HFF-Myc (cell line): ENCODE measurements around the gene CRBN.

ENCODE experiments used
- DNase-seq: peaks from one replicate; pipeline ENCODE4 v3.0.0-alpha.2; 2011; ENCODE audit warnings: low read depth; ENCODE audit errors: extremely low read depth
- H3K4me3 ChIP-seq: replicated peaks from 2 replicates; pipeline ENCODE4 v1.5.1; 2011; ENCODE audit warnings: low read depth, mild to moderate bottlenecking, control low read depth, low read length
- CTCF ChIP-seq: IDR thresholded peaks from 2 replicates; pipeline ENCODE4 v1.5.1; 2012; ENCODE audit warnings: mild to moderate bottlenecking, low read depth, low read length, control low read depth; ENCODE audit errors: missing control alignments

The CRBN gene

DNA sequence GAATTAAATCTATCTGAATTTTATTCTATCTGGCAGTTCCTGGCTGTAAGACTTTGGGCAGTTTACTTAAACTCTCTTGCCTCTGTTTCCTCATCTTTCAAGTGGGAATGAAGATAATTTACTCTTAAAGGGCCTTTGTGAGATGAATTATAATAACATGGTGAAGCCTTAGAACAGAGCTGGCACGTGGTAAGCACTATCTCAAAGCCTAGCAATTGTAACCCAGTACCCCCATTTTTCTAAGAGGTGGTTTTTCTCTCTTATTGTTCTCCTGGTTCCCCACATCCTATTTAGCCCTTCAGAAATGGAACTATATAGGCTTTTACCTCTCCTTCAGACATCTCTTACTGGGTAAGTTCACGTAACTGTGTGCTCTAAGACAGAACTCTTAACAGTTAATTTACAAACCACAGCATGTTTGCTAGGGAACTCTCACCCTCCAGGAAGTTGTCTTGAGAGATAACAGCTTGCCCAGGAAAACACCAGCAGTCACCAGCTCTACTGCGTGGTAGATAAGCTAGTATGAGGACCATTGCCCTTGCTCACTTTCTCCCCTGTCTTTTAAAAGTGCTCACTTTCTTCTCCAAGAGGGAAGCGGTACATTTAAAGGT, 12.3 kb upstream of the CRBN start:
- TF ChIP-seq CTCF = no peak
- DNase-seq = no peak
- H3K4me3 ChIP-seq = no peak overlapping the region

GRCh38 chr3:3189961-3190360, 10.5 kb upstream of the CRBN start:
- no peak for TF ChIP-seq CTCF
- DNase-seq = no peak
- H3K4me3 ChIP-seq = no peak overlapping the region

GRCh38 chr3:3189102-3189727, 9.7 kb upstream of the CRBN start:
- DNase-seq = no peak
- H3K4me3 ChIP-seq = no peak overlapping the region
- TF ChIP-seq CTCF = no peak

GRCh38 chr3:3184876-3185275, 5.4 kb upstream of the CRBN start:
- no peak for DNase-seq

DNA sequence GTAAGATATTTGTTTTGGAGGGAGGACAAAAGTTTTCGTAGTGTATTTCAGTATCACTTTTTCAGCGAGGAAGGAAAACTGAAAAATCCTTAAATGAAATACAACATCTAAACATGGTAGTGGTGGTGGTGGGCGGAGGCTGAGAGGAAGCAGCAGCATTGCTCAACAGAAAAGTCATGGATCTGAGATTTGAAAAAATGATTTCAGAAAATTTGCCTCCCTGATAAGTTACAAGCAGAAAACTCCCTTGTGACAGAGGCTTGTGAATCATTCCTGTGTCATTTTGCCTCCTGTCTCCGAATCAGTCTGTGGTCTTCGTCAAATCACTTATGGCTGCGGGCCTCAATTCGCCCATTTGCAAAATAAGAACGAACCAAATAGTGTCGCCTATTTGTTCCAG, 965 bp upstream of the CRBN start:
- no peak for TF ChIP-seq CTCF

More at GRCh38 chr3:3184876-3185275, 5.4 kb upstream of the CRBN start:
- H3K4me3 ChIP-seq = no peak overlapping the region
- no peak for TF ChIP-seq CTCF

GRCh38 chr3:3178498-3179328, 778 bp downstream of the CRBN start:
- H3K4me3 ChIP-seq = peak overlapping the region; percentile 91
- TF ChIP-seq CTCF = no peak
- no peak for DNase-seq

More for the DNA sequence above, 965 bp upstream of the CRBN start:
- DNase-seq = no peak
- no peak overlapping the region for H3K4me3 ChIP-seq
